K562 (cell line): ENCODE data around the gene RHBG. TPM values are rescaled to one million over a fixed set of nuclear protein-coding genes. Genes with fewer than 3 reads are reported as not detected.

Experiments used
- ATAC-seq: fragments of 200-7000 bp; cut with Tn5 transposase; 3 replicates; pipeline ENCODE4 v1.9.1; 2020; ENCODE audit warnings: moderate library complexity
- BruUV-seq: library from RNA; stranded (reverse); fragments of 400-500 nt; replicated peaks from 2 replicates; lab custom pipeline; 2021; lab: Mats Ljungman, UMichigan
- CTCF ChIA-PET: fragments of 300-600 bp; formaldehyde crosslinking; extraction: SDS; loops from one replicate; lab custom pipeline; 2021; ENCODE audit warnings: low intra/inter-chr PET ratio; lab: Yijun Ruan, JAX
- POLR2A ChIA-PET: fragments of 300-600, 350-650 bp; sonication (Branson Sonifier 250); formaldehyde crosslinking; extraction: SDS; loops from one replicate; lab custom pipeline; 2021; ENCODE audit warnings: antibody characterized with exemption, inconsistent platforms; lab: Yijun Ruan, JAX
- DNase-seq, 4 experiments: peaks; one replicate each; pipeline versions ENCODE4 v3.0.0 to v3.0.0-alpha.2; 2011 to 2018; ENCODE audit warnings: low spot score in 3 of 4, mixed read lengths in 3 of 4; ENCODE audit errors: extremely low read depth in 1 of 4
- FAIRE-seq: peaks from 2 replicates; lab custom pipeline; 2011; peaks lifted over from hg19 to GRCh38; lab: Jason Lieb, UNC
- H2AFZ ChIP-seq: 2 replicates; pipeline ENCODE4 v1.6.0; 2011; ENCODE audit warnings: low read depth, low read length, control low read depth, inconsistent platforms
- H3K27ac ChIP-seq: fragments of 200-600 bp; 3 replicates; pipeline ENCODE4 v1.8.0; 2011; ENCODE audit warnings: low read depth, mild to moderate bottlenecking, control low read depth, inconsistent platforms, low read length, moderate library complexity, mixed read lengths; ENCODE audit errors: extremely low read depth
- H3K27me3 ChIP-seq, 2 experiments: fragments of 300-600 bp in 1 of 2; 2 replicates in 1 of 2; 3 replicates in 1 of 2; pipeline versions ENCODE4 v1.6.0 to v1.8.0; 2011; ENCODE audit warnings: inconsistent platforms in 2 of 2, low read length in 2 of 2, mild to moderate bottlenecking in 1 of 2, mixed read lengths in 1 of 2, moderate library complexity in 1 of 2; ENCODE audit not compliant: control insufficient read depth in 2 of 2, insufficient read depth in 2 of 2
- H3K36me3 ChIP-seq: fragments of 300-600 bp; 3 replicates; pipeline ENCODE4 v1.8.0; 2011; ENCODE audit warnings: mild to moderate bottlenecking, low read length, inconsistent platforms; ENCODE audit not compliant: control insufficient read depth, insufficient read depth
- H3K4me1 ChIP-seq, 2 experiments: fragments of 200-600 bp in 1 of 2; replicated peaks in 1 of 2; 2 replicates in 1 of 2; 3 replicates in 1 of 2; pipeline versions ENCODE4 v1.5.1 to v1.8.0; 2011; ENCODE audit warnings: inconsistent platforms in 2 of 2, low read length in 2 of 2, mild to moderate bottlenecking in 1 of 2, mixed read lengths in 1 of 2, moderate library complexity in 1 of 2; ENCODE audit not compliant: control insufficient read depth in 2 of 2, insufficient read depth in 2 of 2
- H3K4me2 ChIP-seq: 2 replicates; pipeline ENCODE4 v1.6.1; 2011; ENCODE audit warnings: low read length, control low read depth, inconsistent platforms, mixed read lengths; ENCODE audit not compliant: insufficient read depth
- H3K4me3 ChIP-seq: fragments of 200-600 bp; sonication (generic), shearing (Covaris generic); 2 replicates; pipeline ENCODE4 v1.5.1; 2016; ENCODE audit warnings: control low read depth, inconsistent platforms
- H3K79me2 ChIP-seq: fragments of 200-600 bp; 3 replicates; pipeline ENCODE4 v1.8.0; 2011; ENCODE audit warnings: low read length, inconsistent platforms; ENCODE audit not compliant: control insufficient read depth, insufficient read depth
- H3K9ac ChIP-seq, 2 experiments: 2 replicates each; pipeline versions ENCODE4 v1.6.0 to v1.6.1; 2011; ENCODE audit warnings: low read depth in 2 of 2, low read length in 2 of 2, control low read depth in 1 of 2, inconsistent platforms in 1 of 2, mild to moderate bottlenecking in 1 of 2, mixed read lengths in 1 of 2; ENCODE audit not compliant: insufficient read depth in 1 of 2
- H3K9me1 ChIP-seq: one replicate; pipeline ENCODE4 v1.6.0; 2011; ENCODE audit warnings: inconsistent platforms, mild to moderate bottlenecking, low read length, moderate library complexity; ENCODE audit not compliant: control insufficient read depth, insufficient read depth
- H3K9me3 ChIP-seq: replicated peaks from 2 replicates; pipeline ENCODE4 v1.5.1; 2011; ENCODE audit warnings: low read depth, low read length, inconsistent platforms; ENCODE audit not compliant: control insufficient read depth, insufficient read depth
- H4K20me1 ChIP-seq: replicated peaks from 2 replicates; pipeline ENCODE4 v1.6.1; 2011; ENCODE audit warnings: low read length, inconsistent platforms, mixed read lengths; ENCODE audit not compliant: control insufficient read depth, insufficient read depth
- MAZ ChIP-seq, 2 experiments: fragments of 450-650 bp in 1 of 2; sonication (generic) in 1 of 2; formaldehyde crosslinking; IDR thresholded peaks in 1 of 2; conservative IDR thresholded peaks in 1 of 2; 2 replicates each; pipeline versions ENCODE4 v1.4.0 to v1.5.0; 2020; ENCODE audit warnings: mild to moderate bottlenecking in 1 of 2, missing genetic modification reagents in 1 of 2
- SPI1 ChIP-seq: IDR thresholded peaks from 2 replicates; pipeline ENCODE4 v1.6.1; 2011; ENCODE audit warnings: low read depth, low read length, control low read depth, borderline replicate concordance
- ZNF280A ChIP-seq: fragments of 450-650 bp; IDR thresholded peaks from 2 replicates; pipeline ENCODE4 v1.6.1; 2018; ENCODE audit warnings: mild to moderate bottlenecking, low read depth; ENCODE audit not compliant: partially characterized antibody
- WGBS: fragments of 100-300 bp; shearing (Covaris generic); methylation state at CpG from one replicate; pipeline ENCODE4 v1.1.6; 2016; ENCODE audit warnings: low coverage, mixed read lengths; ENCODE audit not compliant: insufficient coverage; ENCODE audit errors: missing lambda C conversion rate; 5-methylcytosine and 5-hydroxymethylcytosine counted together
- in situ Hi-C: fragments of 300-500 bp; cut with MboI; formaldehyde crosslinking; loops from 4 replicates; pipeline ENCODE4 v1.15.0; 2018; ENCODE audit warnings: inconsistent platforms, mixed read lengths
- intact Hi-C: fragments of 100-400 bp; cut with micrococcal nuclease; formaldehyde crosslinking; loops from 2 replicates; pipeline ENCODE4 v1.14.2; 2022
- polyA plus RNA-seq, 8 experiments: library from polyadenylated mRNA; depleted of rRNA in 4 of 8; stranded (reverse) in 5 of 8; unstranded in 3 of 8; fragments of >200 nt; fragmentation: Nextera tagmentation in 2 of 8; fragmentation: Illumina TruSeq in 1 of 8; extraction: Ambion mirVana in 2 of 8; extraction: Trizol in 1 of 8; gene quantifications; 2 replicates each; pipeline versions ENCODE4 v1.2.1 to v1.2.3, GENCODE V29; 2011 to 2014; ENCODE audit warnings: inconsistent platforms in 1 of 8, missing spikeins in 1 of 8
- total RNA-seq, 7 experiments: library from RNA; depleted of rRNA in 6 of 7; stranded (reverse); fragments of >200 nt in 6 of 7; fragmentation: Illumina TruSeq in 2 of 7; extraction: Trizol in 2 of 7; gene quantifications; 2 replicates each; pipeline versions ENCODE4 v1.2.1 to v1.2.3, GENCODE V29; 2011 to 2021; ENCODE audit warnings: low replicate concordance in 1 of 7

Gene RHBG
- total and polyA plus RNA-seq, 9 of the 15 experiments (the other 6 are each of a cell fraction or from before 2014, with no cell fraction given): not detected

GRCh38 chr1:156385534-156386031 is 16.6 kb downstream of the RHBG start (continued):
- TF ChIP-seq MAZ (CRISPR knock-in tag; conservative IDR thresholded peaks at IDR 0.05 in 1 of 2, IDR thresholded peaks at IDR 0.05 in 1 of 2): 0 out of 4 replicates have a peak, but pooled peaks have one; percentile 25 to 29
- TF ChIP-seq, all 486 proteins: peak for 19

DNA sequence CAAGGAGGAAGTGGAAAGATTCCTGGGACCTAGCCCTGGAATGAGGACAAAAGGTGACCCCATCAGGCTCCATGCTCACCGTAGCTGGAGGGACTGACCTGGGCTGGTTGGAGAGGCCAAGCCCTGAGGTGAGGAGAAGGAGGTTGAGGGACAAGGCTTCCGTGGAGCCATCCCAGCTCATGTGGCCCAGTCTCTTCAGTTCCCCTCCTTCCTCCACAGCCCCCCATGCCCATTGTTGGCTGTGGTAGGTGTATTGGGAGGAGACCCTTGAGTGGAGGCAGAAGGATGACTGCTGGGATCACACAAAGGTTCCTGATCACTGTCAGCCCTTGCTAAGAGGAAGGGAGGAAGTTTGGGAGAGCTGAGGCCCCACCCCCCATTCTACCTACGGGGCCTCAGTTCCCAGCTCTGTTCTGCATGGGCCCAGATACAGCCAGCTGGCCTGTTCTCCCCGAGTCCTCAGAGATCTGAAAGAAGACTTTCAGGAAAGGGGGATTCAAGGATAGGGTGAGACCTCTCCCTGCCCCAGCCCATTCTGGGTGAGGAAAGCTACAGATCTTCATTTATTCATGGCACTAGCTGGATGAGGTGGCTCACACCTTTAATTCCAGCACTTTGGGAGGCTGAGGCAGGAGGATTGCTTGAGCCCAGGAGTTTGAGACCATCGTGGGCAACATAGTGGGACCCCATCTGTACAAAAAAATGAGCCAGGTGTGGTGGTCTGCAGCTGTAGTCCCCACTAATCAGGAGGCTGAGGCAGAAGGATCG is 17.3 kb downstream of the RHBG start:
- Histone ChIP-seq H3K9me3 (no peaks in the 10 kb centered on the region), H3K9ac (no peak overlapping the region), H3K4me3 (no peak overlapping the region), H3K27ac (no peak overlapping the region), H3K27me3 (peaks cover 11 to 18% of the 10 kb centered on the region in 2 experiments; a peak in 4 of 5 replicates), H3K4me2 (no peak overlapping the region), H3K4me1 (peaks cover 0 to 18% of the 10 kb centered on the region in 2 experiments; a peak in 1 of 5 replicates), H3K79me2 (no peaks in the 10 kb centered on the region), H3K36me3 (no peaks in the 10 kb centered on the region), H2AFZ (no peak overlapping the region), H4K20me1 (peaks cover 5% of the 10 kb centered on the region), H3K9me1 (no peaks in the 10 kb centered on the region)
- 16% methylated on average over 6 of the region's 6 CpGs for WGBS
- no peak for DNase-seq
- FAIRE-seq: no peak
- intact Hi-C loops: no loop called here
- no TSS peak for BruUV-seq
- TF ChIP-seq ZNF280A: no peak
- TF ChIP-seq SPI1: 0 out of 2 replicates have a peak, but pooled peaks have one; percentile 2
- in situ Hi-C loops: loop anchor here (5.0 kb wide), 2 partner anchors 56 to 216 kb away; partner anchors contain the start of gene GPATCH4
- ChIA-PET CTCF (interaction anchor here (0.6 to 10.1 kb wide), 8 partner anchors 27 to 271 kb away, joined by 3 to 240 read pairs (median 3); no protein-coding TSS in a partner anchor), POLR2A (interaction anchor here (0.7 to 3.0 kb wide), 9 partner anchors 12 to 228 kb away, joined by 3 to 26 read pairs (median 4); no protein-coding TSS in a partner anchor)
- no peak for ATAC-seq
